ENCODE data around the gene FLG2. TPM values are rescaled to one million over a fixed set of nuclear protein-coding genes. Genes with fewer than 3 reads are reported as not detected.

Gene FLG2
- total and polyA plus RNA-seq, 9 of the 15 experiments (the other 6 are each of a cell fraction or from before 2014, with no cell fraction given): not detected

DNA sequence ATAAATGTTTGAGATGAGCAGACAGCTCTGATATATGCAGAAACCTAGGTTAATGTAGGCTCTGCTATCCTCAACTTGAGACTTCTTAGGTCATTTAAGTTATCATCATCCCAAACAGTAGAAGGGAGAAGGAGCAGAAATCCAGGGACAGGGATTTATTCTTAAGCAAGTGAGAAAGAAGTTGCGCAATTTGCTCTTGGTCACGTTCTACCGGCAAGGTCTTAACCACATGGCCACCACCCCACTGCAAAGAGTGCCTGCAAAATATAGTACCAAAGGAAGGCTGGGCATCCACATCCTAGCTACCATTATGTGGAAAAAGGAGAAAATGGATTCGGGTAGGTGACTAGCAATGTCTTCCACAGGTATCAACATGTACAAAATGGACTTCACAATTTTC is 29.1 kb upstream of the FLG2 start:
- no peaks in the 10 kb centered on the region for H3K9me1 ChIP-seq (ENCODE audit: control insufficient read depth, insufficient read depth, low read length)
- no peaks in the 10 kb centered on the region for H3K79me2 ChIP-seq (ENCODE audit: control insufficient read depth, insufficient read depth, low read length)
- no peak overlapping the region for H3K27ac ChIP-seq (ENCODE audit: extremely low read depth, low read depth, low read length)
- no peak for ATAC-seq
- ChIA-PET CTCF (ENCODE audit: low intra/inter-chr PET ratio) (no interaction called here), POLR2A (no interaction called here)
- no peak overlapping the region for H2AFZ ChIP-seq (ENCODE audit: low read depth, low read length)
- no peaks in the 10 kb centered on the region for H3K4me1 ChIP-seq (replicated peaks in 1 of 2; ENCODE audit: control insufficient read depth in 2 of 2, insufficient read depth in 2 of 2, low read length in 2 of 2)
- in situ Hi-C loops (cut with MboI): no loop called here
- no peaks in the 10 kb centered on the region for H3K36me3 ChIP-seq (ENCODE audit: control insufficient read depth, insufficient read depth, low read length)
- H3K9me3 ChIP-seq (replicated peaks; ENCODE audit: control insufficient read depth, insufficient read depth, low read depth, low read length): no peaks in the 10 kb centered on the region
- TF ChIP-seq ESRRA (IDR thresholded peaks at IDR 0.05; ENCODE audit: borderline replicate concordance, low read depth) (no peak), CEBPB (tag; IDR thresholded peaks at IDR 0.05) (peak; percentile 73), CEBPG (CRISPR knock-in tag; IDR thresholded peaks at IDR 0.05) (no peak), CEBPG (tag; conservative IDR thresholded peaks at IDR 0.05 in 1 of 2, IDR thresholded peaks at IDR 0.05 in 1 of 2) (peak in 1 of 2 experiments; percentile 73; a peak in 2 of 4 replicates), RBM39 (optimal IDR thresholded peaks at IDR 0.05; ENCODE audit: low read depth, low read length) (no peak)
- no peaks in the 10 kb centered on the region for H4K20me1 ChIP-seq (replicated peaks; ENCODE audit: control insufficient read depth, insufficient read depth, low read length)
- no TSS peak for BruUV-seq (replicated peaks)
- H3K4me3 ChIP-seq: no peak overlapping the region
- no peak for DNase-seq (ENCODE audit: extremely low read depth in 1 of 4, low spot score in 3 of 4)
- WGBS (ENCODE audit: insufficient coverage, low coverage, missing lambda C conversion rate): 2% methylated on average over 4 of the region's 4 CpGs
- FAIRE-seq: no peak
- H3K4me2 ChIP-seq (ENCODE audit: insufficient read depth, low read length): no peak overlapping the region
- H3K27me3 ChIP-seq (ENCODE audit: control insufficient read depth in 2 of 2, insufficient read depth in 2 of 2, low read length in 2 of 2): no peaks in the 10 kb centered on the region
- H3K9ac ChIP-seq (ENCODE audit: insufficient read depth in 1 of 2, low read depth in 2 of 2, low read length in 2 of 2): no peak overlapping the region
- intact Hi-C loops (cut with micrococcal nuclease): no loop called here

DNA sequence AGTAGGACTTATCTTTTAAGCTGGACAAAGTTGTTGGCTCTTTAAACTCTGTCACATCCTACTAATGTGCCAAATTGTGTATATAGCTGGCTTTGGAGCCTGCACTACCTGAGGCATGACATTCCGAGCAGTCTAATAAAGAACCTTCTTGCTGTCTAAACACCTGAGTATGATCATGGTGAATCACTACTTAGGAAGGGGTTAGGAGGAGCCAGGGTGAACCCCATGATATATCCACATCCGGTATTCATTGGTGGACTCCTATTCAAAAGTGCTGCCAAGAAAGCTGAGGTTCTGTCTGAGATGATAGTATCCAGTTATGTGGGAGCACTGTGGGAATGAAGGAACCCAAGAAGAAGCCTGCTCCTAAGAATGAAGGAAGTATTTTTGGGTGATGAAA is 27.1 kb upstream of the FLG2 start:
- Histone ChIP-seq H3K79me2 (ENCODE audit: control insufficient read depth, insufficient read depth, low read length) (no peaks in the 10 kb centered on the region), H4K20me1 (replicated peaks; ENCODE audit: control insufficient read depth, insufficient read depth, low read length) (no peaks in the 10 kb centered on the region), H3K27me3 (ENCODE audit: control insufficient read depth in 2 of 2, insufficient read depth in 2 of 2, low read length in 2 of 2) (no peaks in the 10 kb centered on the region), H3K4me3 (no peak overlapping the region), H3K9me3 (replicated peaks; ENCODE audit: control insufficient read depth, insufficient read depth, low read depth, low read length) (no peaks in the 10 kb centered on the region), H3K4me2 (ENCODE audit: insufficient read depth, low read length) (no peak overlapping the region), H3K9me1 (ENCODE audit: control insufficient read depth, insufficient read depth, low read length) (no peaks in the 10 kb centered on the region), H3K36me3 (ENCODE audit: control insufficient read depth, insufficient read depth, low read length) (no peaks in the 10 kb centered on the region), H2AFZ (ENCODE audit: low read depth, low read length) (no peak overlapping the region), H3K9ac (ENCODE audit: insufficient read depth in 1 of 2, low read depth in 2 of 2, low read length in 2 of 2) (no peak overlapping the region), H3K4me1 (replicated peaks in 1 of 2; ENCODE audit: control insufficient read depth in 2 of 2, insufficient read depth in 2 of 2, low read length in 2 of 2) (no peaks in the 10 kb centered on the region), H3K27ac (ENCODE audit: extremely low read depth, low read depth, low read length) (no peak overlapping the region)
- in situ Hi-C loops (cut with MboI) (no loop called here), intact Hi-C loops (cut with micrococcal nuclease) (no loop called here)
- CTCF ChIA-PET (ENCODE audit: low intra/inter-chr PET ratio): no interaction called here
- FAIRE-seq (no peak), ATAC-seq (no peak), DNase-seq (ENCODE audit: extremely low read depth in 1 of 4, low spot score in 3 of 4) (no peak)
- WGBS (ENCODE audit: insufficient coverage, low coverage, missing lambda C conversion rate): 6% methylated on average over 2 of the region's 2 CpGs
- no TSS peak for BruUV-seq (replicated peaks)
- TF ChIP-seq MCM5 (IDR thresholded peaks at IDR 0.05; ENCODE audit: low read depth) (no peak), WHSC1 (IDR thresholded peaks at IDR 0.05; ENCODE audit: low read length) (no peak), ARNT (IDR thresholded peaks at IDR 0.05) (no peak), RNF2 (IDR thresholded peaks at IDR 0.05) (no peak), IRF9 (tag; IDR thresholded peaks at IDR 0.05) (no peak)
- POLR2A ChIA-PET: no interaction called here
